ENCODE results near the gene ZNF423.

The ZNF423 gene

DNA sequence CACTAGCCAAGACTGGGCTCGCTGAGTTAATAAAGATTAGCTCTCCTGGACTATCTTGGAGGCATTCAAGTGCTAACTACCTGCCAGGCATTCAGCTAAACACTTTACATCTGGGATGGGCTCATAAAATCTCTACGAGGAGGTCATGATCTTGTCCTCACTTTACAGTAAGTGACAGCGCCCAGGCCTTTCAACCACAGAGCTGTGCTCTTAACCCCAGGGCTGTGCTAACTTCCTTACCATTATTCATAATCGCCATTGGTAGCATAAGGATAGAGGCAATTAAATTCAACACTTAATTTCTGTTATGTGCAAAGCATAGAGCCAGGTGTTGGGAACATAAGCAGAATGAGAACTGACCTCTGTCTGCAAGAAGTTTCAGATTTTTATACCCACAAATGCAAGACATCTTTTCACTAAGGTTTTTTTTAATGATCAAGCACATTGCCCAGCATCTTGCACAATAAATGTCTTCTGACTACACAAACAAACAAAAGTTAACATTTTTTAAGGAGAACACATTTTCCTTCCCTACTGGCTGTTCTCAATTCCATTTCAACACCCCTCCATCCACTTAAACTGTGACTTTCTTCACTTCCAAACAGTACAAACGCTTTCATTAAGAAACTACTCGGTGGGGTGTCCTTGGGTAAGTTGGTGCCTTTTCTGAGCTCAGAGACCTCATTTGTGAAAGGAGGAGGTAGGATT, 310.0 kb downstream of the ZNF423 start:
- Histone ChIP-seq H3K27ac (ENCODE audit: low read depth, low read length, poor library complexity, severe bottlenecking) (no peak overlapping the region), H3K4me1 (ENCODE audit: insufficient read depth, low read length, severe bottlenecking) (no peaks in the 10 kb centered on the region), H3K27me3 (ENCODE audit: insufficient read depth, low read length) (peaks cover 3% of the 10 kb centered on the region; the same call in 1 of the 2 replicates), H3K79me2 (ENCODE audit: insufficient read depth, low read length) (no peaks in the 10 kb centered on the region), H3F3A (ENCODE audit: insufficient read depth, low read length) (no peaks in the 10 kb centered on the region), H3K36me3 (ENCODE audit: insufficient read depth, low read length) (no peaks in the 10 kb centered on the region), H3K9me2 (ENCODE audit: low read depth, low read length) (no peaks in the 10 kb centered on the region), H4K20me1 (ENCODE audit: insufficient read depth, low read length) (no peaks in the 10 kb centered on the region), H3K4me2 (ENCODE audit: low read length) (no peak overlapping the region), H2AFZ (ENCODE audit: low read length) (no peak overlapping the region), H3K4me3 (ENCODE audit: low read depth, low read length, poor library complexity, severe bottlenecking) (no peak overlapping the region), H3K9ac (ENCODE audit: low read length) (no peak overlapping the region), H3K9me3 (ENCODE audit: low read length) (no peaks in the 10 kb centered on the region)
- TF ChIP-seq, protein P1, sequence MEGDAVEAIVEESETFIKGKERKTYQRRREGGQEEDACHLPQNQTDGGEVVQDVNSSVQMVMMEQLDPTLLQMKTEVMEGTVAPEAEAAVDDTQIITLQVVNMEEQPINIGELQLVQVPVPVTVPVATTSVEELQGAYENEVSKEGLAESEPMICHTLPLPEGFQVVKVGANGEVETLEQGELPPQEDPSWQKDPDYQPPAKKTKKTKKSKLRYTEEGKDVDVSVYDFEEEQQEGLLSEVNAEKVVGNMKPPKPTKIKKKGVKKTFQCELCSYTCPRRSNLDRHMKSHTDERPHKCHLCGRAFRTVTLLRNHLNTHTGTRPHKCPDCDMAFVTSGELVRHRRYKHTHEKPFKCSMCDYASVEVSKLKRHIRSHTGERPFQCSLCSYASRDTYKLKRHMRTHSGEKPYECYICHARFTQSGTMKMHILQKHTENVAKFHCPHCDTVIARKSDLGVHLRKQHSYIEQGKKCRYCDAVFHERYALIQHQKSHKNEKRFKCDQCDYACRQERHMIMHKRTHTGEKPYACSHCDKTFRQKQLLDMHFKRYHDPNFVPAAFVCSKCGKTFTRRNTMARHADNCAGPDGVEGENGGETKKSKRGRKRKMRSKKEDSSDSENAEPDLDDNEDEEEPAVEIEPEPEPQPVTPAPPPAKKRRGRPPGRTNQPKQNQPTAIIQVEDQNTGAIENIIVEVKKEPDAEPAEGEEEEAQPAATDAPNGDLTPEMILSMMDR (IDR thresholded peaks at IDR 0.05; ENCODE audit: low read length): no peak
- TF ChIP-seq EZH2 (IDR thresholded peaks at IDR 0.05; ENCODE audit: borderline replicate concordance, low read length): no peak

DNA sequence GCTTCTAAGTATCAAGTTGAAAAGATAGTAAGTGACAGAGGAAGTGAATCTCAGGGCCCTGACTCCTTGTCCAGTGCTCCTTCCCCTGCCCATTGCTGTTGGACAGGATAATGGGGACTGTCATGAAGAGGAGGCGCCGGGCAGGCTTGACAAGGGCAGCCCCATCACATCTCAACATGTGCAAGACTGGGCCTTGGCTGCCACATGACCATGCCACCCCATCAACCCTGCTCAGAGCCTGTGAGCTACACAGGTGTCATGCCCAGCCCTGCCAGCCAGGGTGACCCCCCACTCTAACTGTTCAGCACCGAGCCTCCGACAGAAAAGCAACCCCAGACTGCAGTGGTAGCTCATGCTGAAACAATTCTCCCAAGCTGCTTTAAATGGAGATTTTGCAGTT, 310.7 kb downstream of the ZNF423 start:
- Histone ChIP-seq H2AFZ (ENCODE audit: low read length) (no peak overlapping the region), H3K4me2 (ENCODE audit: low read length) (no peak overlapping the region), H3K4me3 (ENCODE audit: low read depth, low read length, poor library complexity, severe bottlenecking) (no peak overlapping the region), H3F3A (ENCODE audit: insufficient read depth, low read length) (no peaks in the 10 kb centered on the region), H3K79me2 (ENCODE audit: insufficient read depth, low read length) (no peaks in the 10 kb centered on the region), H4K20me1 (ENCODE audit: insufficient read depth, low read length) (no peaks in the 10 kb centered on the region), H3K36me3 (ENCODE audit: insufficient read depth, low read length) (no peaks in the 10 kb centered on the region), H3K9ac (ENCODE audit: low read length) (no peak overlapping the region), H3K27ac (ENCODE audit: low read depth, low read length, poor library complexity, severe bottlenecking) (no peak overlapping the region), H3K4me1 (ENCODE audit: insufficient read depth, low read length, severe bottlenecking) (no peaks in the 10 kb centered on the region), H3K27me3 (ENCODE audit: insufficient read depth, low read length) (peaks cover 3% of the 10 kb centered on the region; the same call in 1 of the 2 replicates), H3K9me3 (ENCODE audit: low read length) (no peaks in the 10 kb centered on the region), H3K9me2 (ENCODE audit: low read depth, low read length) (no peaks in the 10 kb centered on the region)
- no peak for TF ChIP-seq EZH2 (IDR thresholded peaks at IDR 0.05; ENCODE audit: borderline replicate concordance, low read length)
- TF ChIP-seq, protein P1 (IDR thresholded peaks at IDR 0.05; ENCODE audit: low read length): no peak

DNA sequence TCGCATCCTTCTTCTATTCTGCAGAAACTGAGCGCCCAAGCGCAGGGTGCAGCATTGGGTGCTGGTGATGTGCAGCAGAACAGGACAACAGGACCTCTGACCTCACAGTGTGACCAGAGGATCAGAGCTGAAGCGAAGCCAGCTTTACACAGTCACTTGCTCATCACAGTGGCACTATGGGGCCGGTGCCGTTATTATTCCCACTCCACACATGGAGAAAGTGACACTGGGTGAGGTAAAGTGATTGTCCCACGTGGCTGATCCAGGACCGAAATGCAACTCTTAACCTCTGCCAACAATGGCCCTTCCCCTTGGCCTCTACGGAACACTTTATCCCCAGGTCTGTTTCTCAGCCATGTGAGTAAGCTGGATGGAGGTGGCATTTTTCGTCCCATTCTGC, 311.1 kb downstream of the ZNF423 start:
- peaks cover 2% of the 10 kb centered on the region; the same call in 1 of the 2 replicates for H3K27me3 ChIP-seq (ENCODE audit: insufficient read depth, low read length)
- no peaks in the 10 kb centered on the region for H3K9me2 ChIP-seq (ENCODE audit: low read depth, low read length)
- no peak overlapping the region for H3K4me2 ChIP-seq (ENCODE audit: low read length)
- no peak for TF ChIP-seq EZH2 (IDR thresholded peaks at IDR 0.05; ENCODE audit: borderline replicate concordance, low read length)
- TF ChIP-seq, protein P1 (IDR thresholded peaks at IDR 0.05; ENCODE audit: low read length): no peak
- no peak overlapping the region for H3K9ac ChIP-seq (ENCODE audit: low read length)
- H3K36me3 ChIP-seq (ENCODE audit: insufficient read depth, low read length): no peaks in the 10 kb centered on the region
- H3F3A ChIP-seq (ENCODE audit: insufficient read depth, low read length): no peaks in the 10 kb centered on the region
- no peak overlapping the region for H3K4me3 ChIP-seq (ENCODE audit: low read depth, low read length, poor library complexity, severe bottlenecking)
- no peaks in the 10 kb centered on the region for H3K79me2 ChIP-seq (ENCODE audit: insufficient read depth, low read length)
- no peaks in the 10 kb centered on the region for H3K9me3 ChIP-seq (ENCODE audit: low read length)
- no peaks in the 10 kb centered on the region for H4K20me1 ChIP-seq (ENCODE audit: insufficient read depth, low read length)
- no peak overlapping the region for H3K27ac ChIP-seq (ENCODE audit: low read depth, low read length, poor library complexity, severe bottlenecking)
- H2AFZ ChIP-seq (ENCODE audit: low read length): no peak overlapping the region
- H3K4me1 ChIP-seq (ENCODE audit: insufficient read depth, low read length, severe bottlenecking): no peaks in the 10 kb centered on the region
